Renal cortex interstitium (tissue), 11 donors: ENCODE results near the gene FFAR3. TPM values are rescaled to one million over a fixed set of nuclear protein-coding genes. Genes with fewer than 3 reads are reported as not detected.

ENCODE experiments used
- DNase-seq, 11 donors: peaks; one replicate each; pipeline ENCODE4 v3.0.0-alpha.2; 2013; ENCODE audit warnings: low read depth in 9 of 11, low spot score in 4 of 11; ENCODE audit errors: extremely low read depth in 1 of 11
- polyA plus RNA-seq, 3 donors: library from polyadenylated mRNA; unstranded; fragments of 120-200 nt; gene quantifications; one replicate each; pipeline ENCODE4 v1.2.1, GENCODE V29; 2013; ENCODE audit not compliant: insufficient read length in 3 of 3

FFAR3 gene
- polyA plus RNA-seq, 3 donors = 0.11 to 0.20 (median 0.17) TPM

DNA sequence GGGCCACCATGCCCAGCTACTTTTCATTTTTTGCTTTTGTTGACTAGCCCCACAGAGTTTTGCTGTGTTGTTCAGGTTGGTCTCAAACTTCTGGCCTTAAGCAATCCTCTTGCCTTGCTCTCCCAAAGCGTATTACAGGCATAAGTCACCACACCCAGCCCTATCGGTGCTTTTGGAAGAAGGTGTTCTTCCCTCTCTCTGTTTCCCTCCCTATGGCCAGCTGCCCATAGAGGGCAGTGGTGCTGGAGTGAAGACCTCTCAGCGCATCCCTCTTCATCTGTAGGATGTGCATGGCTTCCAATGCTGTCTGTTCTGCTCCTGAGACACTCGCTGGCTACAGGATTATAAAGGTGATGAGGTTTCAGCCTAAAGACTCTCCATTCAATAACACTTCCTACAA, 30.6 kb upstream of the FFAR3 start:
- no peak for DNase-seq

DNA sequence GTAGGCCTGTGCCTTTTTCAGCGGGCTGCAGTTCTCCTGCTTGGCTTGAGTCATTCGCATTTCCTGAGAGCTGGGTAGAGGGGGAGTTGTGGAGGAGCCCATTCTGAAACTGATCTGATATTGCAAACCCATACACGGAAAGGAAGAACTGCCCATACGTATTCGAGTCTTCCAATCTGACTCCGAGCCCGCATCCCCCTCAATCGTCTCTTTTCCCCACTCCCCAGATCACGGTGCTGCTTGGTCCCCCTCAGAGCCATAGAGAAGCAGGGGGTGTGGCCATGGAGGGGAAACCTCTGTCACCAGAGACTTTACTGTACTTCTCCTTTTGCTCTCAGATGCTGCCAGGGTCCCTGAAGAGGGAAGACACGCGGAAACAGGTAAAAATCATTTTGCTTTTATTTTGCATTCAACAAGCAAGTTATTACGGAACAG, 29.4 kb upstream of the FFAR3 start, which contains the start of gene CD22:
TSS of gene CD22 (plus strand) at position 337 of the 435 bp plus-strand sequence. CDS start 2,854 bp downstream, outside the sequence.
- no peak for DNase-seq

DNA sequence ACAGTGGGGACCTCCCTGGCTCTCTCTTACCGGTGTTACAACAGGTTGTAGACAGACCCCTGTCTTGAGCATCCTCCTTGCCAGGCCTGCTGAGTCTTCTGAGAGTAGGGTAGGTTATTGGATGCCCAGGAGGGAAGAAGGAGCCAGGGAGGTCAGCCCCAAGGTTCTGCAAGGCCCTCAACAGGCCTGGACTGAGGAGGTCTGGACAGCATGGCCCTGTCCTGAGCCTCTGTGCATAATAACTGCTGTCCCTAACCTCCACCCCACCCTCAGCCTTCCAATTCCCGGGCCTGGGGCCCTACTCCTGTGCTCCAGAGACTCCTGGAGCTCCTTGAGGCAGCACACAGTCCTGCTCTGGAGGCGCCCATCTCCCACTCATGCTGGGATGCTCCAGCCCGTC, 28.9 kb upstream of the FFAR3 start:
- DNase-seq = no peak

- DNase-seq = no peak
These were observed 27.8 kb upstream of the FFAR3 start for GRCh38 chr19:35330475-35330874.

DNA sequence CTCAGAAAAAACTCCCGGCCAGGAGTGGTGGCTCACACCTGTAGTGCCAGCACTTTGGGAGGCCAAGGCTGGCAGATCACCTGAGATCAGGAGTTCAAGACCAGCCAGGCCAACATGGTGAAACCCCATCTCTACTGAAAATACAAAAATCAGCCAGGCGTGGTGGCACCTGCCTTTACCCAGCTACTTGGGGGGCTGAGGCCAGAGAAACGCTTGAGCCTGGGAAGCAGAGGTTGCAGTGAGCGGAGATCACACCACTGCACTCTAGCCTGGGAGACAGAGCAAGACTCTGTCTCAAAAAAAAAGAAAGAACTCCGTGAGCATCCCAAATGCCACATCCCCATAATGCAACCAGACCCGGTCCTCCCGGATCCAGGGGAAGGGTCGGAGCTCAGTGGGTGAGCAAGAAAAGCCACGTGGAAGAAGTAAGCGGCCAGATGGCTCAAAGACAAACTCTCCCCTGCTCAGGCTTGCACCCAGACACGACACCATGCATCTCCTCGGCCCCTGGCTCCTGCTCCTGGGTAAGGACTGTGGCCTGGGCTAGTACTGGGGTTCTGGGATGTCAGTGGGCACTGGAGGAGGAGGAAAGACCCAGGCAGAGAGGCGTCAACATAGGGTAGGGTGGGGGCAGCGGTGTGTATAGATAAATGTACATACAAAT, 26.6 kb upstream of the FFAR3 start:
- no peak for DNase-seq

DNA sequence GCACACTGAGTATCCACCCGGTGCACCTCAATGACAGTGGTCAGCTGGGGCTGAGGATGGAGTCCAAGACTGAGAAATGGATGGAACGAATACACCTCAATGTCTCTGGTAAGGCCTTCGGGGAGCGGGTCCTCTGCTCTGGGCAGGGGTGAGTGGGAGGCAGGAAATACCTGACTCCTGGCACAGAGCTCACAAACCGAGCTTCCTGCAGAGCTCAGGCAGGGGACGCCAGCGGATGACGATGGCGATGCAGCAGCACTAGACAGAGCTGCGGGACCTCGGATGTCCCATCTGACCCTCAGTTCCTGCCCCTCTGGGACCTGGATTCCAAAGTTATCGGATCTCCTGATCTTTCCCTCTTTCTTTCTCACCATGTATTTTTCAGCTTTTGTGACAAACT, 25.4 kb upstream of the FFAR3 start:
- no peak for DNase-seq

GRCh38 chr19:35334144-35334753, 24.0 kb upstream of the FFAR3 start:
- no peak for DNase-seq

- DNase-seq = no peak
These were observed 21.9 kb upstream of the FFAR3 start for GRCh38 chr19:35336166-35336955.

GRCh38 chr19:35337097-35337983, 20.9 kb upstream of the FFAR3 start:
- no peak for DNase-seq

- DNase-seq = no peak
These were observed 20.3 kb upstream of the FFAR3 start for GRCh38 chr19:35337984-35338296.

GRCh38 chr19:35340431-35340830, 17.8 kb upstream of the FFAR3 start:
- no peak for DNase-seq

DNA sequence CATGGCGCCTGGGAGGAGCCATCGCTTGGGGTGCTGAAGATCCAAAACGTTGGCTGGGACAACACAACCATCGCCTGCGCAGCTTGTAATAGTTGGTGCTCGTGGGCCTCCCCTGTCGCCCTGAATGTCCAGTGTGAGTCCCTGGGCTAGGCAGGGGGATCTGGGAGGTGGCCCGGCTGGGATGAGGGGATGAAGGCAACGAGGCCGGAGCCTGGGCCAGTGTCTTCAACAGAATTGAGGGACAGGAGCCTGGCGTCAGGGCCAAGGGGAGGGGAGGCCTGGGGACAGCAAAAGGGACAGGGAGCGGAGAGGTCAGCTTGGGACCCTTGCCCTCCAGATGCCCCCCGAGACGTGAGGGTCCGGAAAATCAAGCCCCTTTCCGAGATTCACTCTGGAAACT, 17.3 kb upstream of the FFAR3 start:
- DNase-seq = no peak

DNA sequence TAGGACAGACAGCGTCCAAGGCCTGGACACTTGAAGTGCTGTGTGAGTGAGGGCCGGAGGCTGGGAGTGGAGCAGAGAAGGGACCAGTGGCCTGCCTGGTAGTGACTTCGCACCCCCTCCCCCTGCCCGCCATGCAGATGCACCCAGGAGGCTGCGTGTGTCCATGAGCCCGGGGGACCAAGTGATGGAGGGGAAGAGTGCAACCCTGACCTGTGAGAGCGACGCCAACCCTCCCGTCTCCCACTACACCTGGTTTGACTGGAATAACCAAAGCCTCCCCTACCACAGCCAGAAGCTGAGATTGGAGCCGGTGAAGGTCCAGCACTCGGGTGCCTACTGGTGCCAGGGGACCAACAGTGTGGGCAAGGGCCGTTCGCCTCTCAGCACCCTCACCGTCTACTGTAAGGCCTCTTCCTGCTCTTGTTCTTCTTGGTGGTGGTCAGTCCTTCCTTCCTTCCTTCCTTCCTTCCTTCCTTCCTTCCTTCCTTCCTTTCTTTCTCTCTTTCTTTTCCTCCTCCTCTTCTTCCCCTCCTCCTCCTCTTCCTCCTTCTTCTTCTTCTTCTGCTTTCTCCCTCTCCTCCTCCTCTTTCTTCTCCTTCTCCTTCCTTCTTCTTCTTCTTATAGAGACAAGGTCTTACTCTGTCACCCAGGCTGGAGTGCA, 16.6 kb upstream of the FFAR3 start:
- no peak for DNase-seq

DNA sequence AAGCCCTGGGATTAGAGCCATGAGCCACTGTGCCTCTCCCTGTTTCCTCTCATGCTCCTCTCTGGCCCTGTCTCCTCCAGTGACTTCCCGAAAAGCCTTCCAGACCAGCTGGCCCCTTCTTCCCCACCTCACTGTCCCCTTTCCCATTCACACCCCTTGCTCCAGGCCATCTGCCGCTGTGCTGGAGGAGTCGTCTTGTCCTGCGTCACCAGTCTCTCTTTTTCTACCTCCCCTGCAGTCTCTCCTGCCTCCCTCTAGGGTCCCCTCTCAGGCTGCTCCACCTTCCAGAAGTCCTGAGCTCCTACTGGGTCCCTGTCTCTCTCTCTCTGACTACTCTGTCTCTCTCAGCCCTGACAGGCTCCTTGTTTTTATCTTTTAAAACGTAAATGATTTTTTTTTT, 15.8 kb upstream of the FFAR3 start:
- no peak for DNase-seq

DNA sequence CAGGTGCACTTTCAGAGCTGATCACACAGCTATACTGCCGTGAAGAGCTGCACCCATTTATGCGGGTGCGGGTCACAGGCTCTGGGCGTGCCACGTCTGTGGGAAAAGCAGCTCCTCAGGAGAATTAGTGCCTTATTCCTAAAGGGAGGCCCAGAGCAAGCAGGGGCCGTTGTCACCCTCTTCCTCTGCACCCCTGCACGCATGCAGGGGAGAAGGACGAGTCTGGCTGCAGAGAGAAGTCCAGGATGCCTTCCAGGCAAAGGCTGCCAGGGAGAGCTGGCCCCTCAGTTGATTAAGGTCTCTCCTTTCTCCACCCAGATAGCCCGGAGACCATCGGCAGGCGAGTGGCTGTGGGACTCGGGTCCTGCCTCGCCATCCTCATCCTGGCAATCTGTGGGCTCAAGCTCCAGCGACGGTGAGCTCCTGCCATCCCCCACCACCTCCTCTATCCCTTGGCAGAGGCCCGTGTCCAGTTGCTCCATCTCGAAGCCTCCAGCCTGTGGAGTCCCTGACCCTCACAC, 13.7 kb upstream of the FFAR3 start:
- DNase-seq = no peak

DNA sequence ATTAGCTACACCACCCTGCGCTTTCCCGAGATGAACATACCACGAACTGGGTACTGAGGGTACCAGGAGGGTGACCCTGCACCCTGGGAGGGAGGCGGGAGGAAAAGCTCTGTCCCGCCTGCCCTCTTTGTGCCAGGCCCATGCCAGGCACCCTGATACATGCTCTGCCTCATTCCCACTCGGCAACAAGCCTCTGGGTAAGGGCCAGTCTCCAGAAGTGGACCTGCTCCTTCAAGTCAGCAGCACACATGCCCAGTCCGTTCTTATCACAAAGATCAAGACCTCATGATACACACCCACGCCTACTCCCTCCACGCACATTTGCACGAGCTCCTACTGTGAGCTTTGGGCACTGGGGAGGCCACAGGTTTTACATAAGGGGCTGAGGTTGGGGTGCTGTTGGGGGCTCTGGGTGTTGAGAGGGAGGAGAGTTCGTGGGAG, 12.6 kb upstream of the FFAR3 start:
- no peak for DNase-seq

GRCh38 chr19:35346193-35347052, 11.8 kb upstream of the FFAR3 start:
- DNase-seq = no peak
